Caco-2 (cell line): ENCODE measurements around the gene USP10. TPM values are rescaled to one million over a fixed set of nuclear protein-coding genes. Genes with fewer than 3 reads are reported as not detected.

Experiments used
- BruUV-seq: library from RNA; stranded (reverse); fragments of 400-500 nt; replicated peaks from 2 replicates; lab custom pipeline; 2021; lab: Mats Ljungman, UMichigan
- CTCF ChIA-PET: fragments of 300-600 bp; sonication (Branson Sonifier 250); formaldehyde crosslinking; loops from one replicate; lab custom pipeline; 2022; ENCODE audit warnings: antibody characterized with exemption; lab: Charles Lee
- POLR2A ChIA-PET: fragments of 300-600 bp; sonication (Branson Sonifier 250); formaldehyde crosslinking; loops from one replicate; lab custom pipeline; 2022; ENCODE audit warnings: antibody characterized with exemption; lab: Charles Lee
- DNase-seq, 2 experiments: peaks; one replicate each; pipeline versions ENCODE4 v3.0.0 to v3.0.0-alpha.2; 2020 to 2022
- H3K27me3 ChIP-seq: replicated peaks from 2 replicates; pipeline ENCODE4 v1.6.0; 2011; ENCODE audit warnings: low read length; ENCODE audit not compliant: control insufficient read depth, insufficient read depth
- H3K36me3 ChIP-seq: 2 replicates; pipeline ENCODE4 v1.5.1; 2011; ENCODE audit warnings: low read length; ENCODE audit not compliant: control insufficient read depth, insufficient read depth
- H3K4me1 ChIP-seq: fragments of 250-450 bp; sonication (Bioruptor Pico); 2 replicates; pipeline ENCODE4 v1.5.1; 2020; ENCODE audit warnings: mild to moderate bottlenecking
- H3K4me3 ChIP-seq: 2 replicates; pipeline ENCODE4 v1.5.1; 2011; ENCODE audit warnings: low read depth, mild to moderate bottlenecking, control low read depth, low read length
- H3K9me3 ChIP-seq: fragments of 250-450 bp; sonication (Bioruptor Pico); 2 replicates; pipeline ENCODE4 v1.5.1; 2020; ENCODE audit warnings: mild to moderate bottlenecking, moderate library complexity
- H3K27ac Mint-ChIP-seq: one replicate; pipeline ENCODE4 v1.8.0; 2022; ENCODE audit warnings: mixed read lengths; ENCODE audit not compliant: unreplicated experiment
- H3K27me3 Mint-ChIP-seq: one replicate; pipeline ENCODE4 v1.8.0; 2022; ENCODE audit warnings: mixed read lengths; ENCODE audit not compliant: insufficient read depth, unreplicated experiment
- H3K36me3 Mint-ChIP-seq: one replicate; pipeline ENCODE4 v1.8.0; 2022; ENCODE audit warnings: mild to moderate bottlenecking, mixed read lengths; ENCODE audit not compliant: insufficient read depth, unreplicated experiment
- H3K4me1 Mint-ChIP-seq: one replicate; pipeline ENCODE4 v1.8.0; 2022; ENCODE audit warnings: low read depth, mixed read lengths; ENCODE audit not compliant: unreplicated experiment
- H3K4me3 Mint-ChIP-seq: one replicate; pipeline ENCODE4 v1.8.0; 2022; ENCODE audit warnings: mild to moderate bottlenecking, moderate library complexity, mixed read lengths; ENCODE audit not compliant: unreplicated experiment
- H3K9me3 Mint-ChIP-seq: one replicate; pipeline ENCODE4 v1.8.0; 2022; ENCODE audit warnings: mixed read lengths; ENCODE audit not compliant: unreplicated experiment
- CTCF ChIP-seq, 2 experiments: fragments of 200-600 bp in 1 of 2; IDR thresholded peaks; 1 replicate in 1 of 2; 2 replicates in 1 of 2; pipeline versions ENCODE4 v1.5.1 to v1.8.0; 2011 to 2022; ENCODE audit warnings: antibody characterized with exemption in 1 of 2, control low read depth in 1 of 2, inconsistent platforms in 1 of 2, low read depth in 1 of 2, low read length in 1 of 2, mild to moderate bottlenecking in 1 of 2, moderate library complexity in 1 of 2; ENCODE audit not compliant: insufficient read depth in 1 of 2, severe bottlenecking in 1 of 2, unreplicated experiment in 1 of 2
- intact Hi-C: fragments of 100-400 bp; cut with micrococcal nuclease; formaldehyde crosslinking; loops from one replicate; pipeline ENCODE4 v1.10.0; 2022; ENCODE audit not compliant: unreplicated experiment
- total RNA-seq: library from RNA; stranded (reverse); gene quantifications from 2 replicates; pipeline ENCODE4 v1.2.3, GENCODE V29; 2022

The USP10 gene
- total RNA-seq, 1 experiment from 2014 or later: 147 TPM

GRCh38 chr16:84735849-84736586 is 36.2 kb downstream of the USP10 start:
- TF ChIP-seq CTCF (IDR thresholded peaks at IDR 0.05; ENCODE audit: insufficient read depth in 1 of 2, low read depth in 1 of 2, low read length in 1 of 2, severe bottlenecking in 1 of 2, unreplicated experiment in 1 of 2): no peak
- Histone ChIP-seq H3K36me3 (peaks cover 3% of the 10 kb centered on the region; the same call in 1 of the 2 replicates), H3K27me3 (no peaks in the 10 kb centered on the region), H3K4me3 (no peak overlapping the region), H3K4me1 (peaks cover 22% of the 10 kb centered on the region), H3K9me3 (no peaks in the 10 kb centered on the region)
- ChIA-PET POLR2A (no interaction called here), CTCF (interaction anchor here (1.9 kb wide), 1 partner anchor 10 kb away, joined by 10 read pairs; no protein-coding TSS in a partner anchor)
- no peak for DNase-seq
- Mint-ChIP-seq H3K27me3 (no peaks in the 10 kb centered on the region), H3K4me1 (peaks cover 32% of the 10 kb centered on the region), H3K9me3 (no peaks in the 10 kb centered on the region), H3K27ac (no peak overlapping the region), H3K36me3 (peaks cover 57% of the 10 kb centered on the region), H3K4me3 (no peak overlapping the region)
- intact Hi-C loops: no loop called here
- no TSS peak for BruUV-seq

- BruUV-seq: no TSS peak
- intact Hi-C loops: loop anchor here (1.0 kb wide), 3 partner anchors 11 to 115 kb away; no protein-coding TSS in a partner anchor
- Histone ChIP-seq H3K27me3 (no peaks in the 10 kb centered on the region), H3K4me1 (peaks cover 13% of the 10 kb centered on the region), H3K4me3 (no peak overlapping the region), H3K9me3 (no peaks in the 10 kb centered on the region), H3K36me3 (peaks cover 6% of the 10 kb centered on the region)
- H3K36me3 Mint-ChIP-seq: peaks cover 70% of the 10 kb centered on the region
- H3K4me3 Mint-ChIP-seq: no peak overlapping the region
- TF ChIP-seq CTCF (IDR thresholded peaks at IDR 0.05; ENCODE audit: insufficient read depth in 1 of 2, low read depth in 1 of 2, low read length in 1 of 2, severe bottlenecking in 1 of 2, unreplicated experiment in 1 of 2): no peak
- H3K9me3 Mint-ChIP-seq: no peaks in the 10 kb centered on the region
- peaks cover 25% of the 10 kb centered on the region for H3K4me1 Mint-ChIP-seq
- ChIA-PET POLR2A (no interaction called here), CTCF (interaction anchor here (0.7 to 2.9 kb wide), 13 partner anchors 8 to 133 kb away, joined by 3 to 30 read pairs (median 6); no protein-coding TSS in a partner anchor)
- no peak overlapping the region for H3K27ac Mint-ChIP-seq
- H3K27me3 Mint-ChIP-seq: no peaks in the 10 kb centered on the region
- DNase-seq: no peak
Observed at GRCh38 chr16:84737192-84738011, 37.6 kb downstream of the USP10 start.
